T47D (cell line): Measurements from ENCODE around the gene COG4.
A peak's percentile ranks its signal among the peaks of the same experiment; 100 is the strongest.
"Not testable (repeated sequence)": the region's sequence is repeated elsewhere in the genome, so short reads cannot be mapped to it uniquely, and the experiment has no call there.

Experiments used
- DNase-seq, 2 experiments: peaks; one replicate each; pipeline versions ENCODE4 v3.0.0 to v3.0.0-alpha.2; 2011 to 2012; ENCODE audit warnings: low read depth in 1 of 2, low spot score in 1 of 2
- JUND ChIP-seq: IDR thresholded peaks from 2 replicates; pipeline ENCODE4 v1.6.1; 2012; ENCODE audit warnings: low read depth
- in situ Hi-C: cut with HindIII; loops from 2 replicates; pipeline ENCODE4 v1.10.0; 2016; ENCODE audit warnings: low sequenced_read_pairs, low pct_unique_long_range_greater_than_20kb

COG4 gene

GRCh38 chr16:70454222-70455034 is 68.9 kb downstream of the COG4 start, which contains the start of gene FCSK:
Gene FCSK, plus strand, starts transcription at chr16:70454595. Its CDS starts 8,596 bp downstream, at chr16:70463191.
- no peak for TF ChIP-seq JUND
- in situ Hi-C loops, result no loop called here
- DNase-seq, result peak; percentile 77 to 91

GRCh38 chr16:70453892-70454221 is 69.5 kb downstream of the COG4 start:
- in situ Hi-C loops, result no loop called here
- DNase-seq, result no peak
- TF ChIP-seq JUND, result no peak

- DNase-seq, result no peak
- TF ChIP-seq JUND, result no peak
- in situ Hi-C loops, result no loop called here
Observed at GRCh38 chr16:70453117-70453891, 70.0 kb downstream of the COG4 start.

GRCh38 chr16:70451004-70451340 is 72.4 kb downstream of the COG4 start:
- DNase-seq, in situ Hi-C loops: not testable (repeated sequence)

- in situ Hi-C loops, DNase-seq: not testable (repeated sequence)
Observed at GRCh38 chr16:70450142-70451003, 73.0 kb downstream of the COG4 start.

- in situ Hi-C loops, result no loop called here
- DNase-seq, result no peak
- TF ChIP-seq JUND, result no peak
Observed at GRCh38 chr16:70448075-70448474, 75.3 kb downstream of the COG4 start.

GRCh38 chr16:70444249-70445063 is 78.9 kb downstream of the COG4 start:
- DNase-seq, result no peak
- TF ChIP-seq JUND, result no peak
- in situ Hi-C loops, result no loop called here

- in situ Hi-C loops, result no loop called here
- DNase-seq, result no peak
- TF ChIP-seq JUND, result no peak
Observed at GRCh38 chr16:70442344-70442743, 81.0 kb downstream of the COG4 start.

GRCh38 chr16:70441406-70441990 is 81.9 kb downstream of the COG4 start:
- no peak for TF ChIP-seq JUND
- no peak for DNase-seq
- in situ Hi-C loops, result no loop called here

GRCh38 chr16:70440009-70440692 is 83.2 kb downstream of the COG4 start:
- TF ChIP-seq JUND, result no peak

More at GRCh38 chr16:70440009-70440692, 83.2 kb downstream of the COG4 start:
- no peak for DNase-seq
- in situ Hi-C loops, result no loop called here
